Uterus (tissue), 4 donors: ENCODE measurements around the gene KLRC4. TPM values are rescaled to one million over a fixed set of nuclear protein-coding genes. Genes with fewer than 3 reads are reported as not detected.
"Not testable (repeated sequence)": the region's sequence is repeated elsewhere in the genome, so short reads cannot be mapped to it uniquely, and the experiment has no call there.

Experiments used
- DNase-seq, 2 donors: peaks; one replicate each; pipeline ENCODE4 v3.0.0-alpha.2; 2019 to 2020
- H3K27ac ChIP-seq, 2 donors: fragments of 200-600 bp; sonication (generic); 1 replicate in 1 of 2; 2 replicates in 1 of 2; pipeline ENCODE4 v1.5.1; 2016 to 2018
- H3K27me3 ChIP-seq, 2 donors: fragments of 200-600 bp; sonication (generic); one replicate each; pipeline ENCODE4 v1.5.1; 2018 to 2019; ENCODE audit warnings: control low read depth in 1 of 2
- H3K36me3 ChIP-seq, 2 donors: fragments of 200-600 bp; sonication (generic); one replicate each; pipeline ENCODE4 v1.5.1; 2019; ENCODE audit warnings: control low read depth in 1 of 2
- H3K4me1 ChIP-seq, 2 donors: fragments of 200-600 bp; sonication (generic); one replicate each; pipeline ENCODE4 v1.5.1; 2018 to 2019; ENCODE audit warnings: control low read depth in 1 of 2
- H3K4me3 ChIP-seq, 2 donors: fragments of 200-600 bp; sonication (generic); 1 replicate in 1 of 2; 2 replicates in 1 of 2; pipeline ENCODE4 v1.5.1; 2018 to 2019; ENCODE audit warnings: mild to moderate bottlenecking in 1 of 2
- H3K9me3 ChIP-seq, 2 donors: fragments of 200-600 bp; sonication (generic); one replicate each; pipeline ENCODE4 v1.5.1; 2019; ENCODE audit warnings: control low read depth in 1 of 2
- CTCF ChIP-seq, 4 experiments: fragments of 200-600 bp in 2 of 4; fragments of 450-650 bp in 2 of 4; sonication (generic) in 2 of 4; IDR thresholded peaks; one replicate each; pipeline ENCODE4 v1.5.1; 2016 to 2019; ENCODE audit warnings: antibody characterized with exemption in 4 of 4, mild to moderate bottlenecking in 2 of 4, moderate library complexity in 1 of 4
- POLR2A ChIP-seq, 2 donors: fragments of 450-650 bp; IDR thresholded peaks; one replicate each; pipeline ENCODE4 v1.6.1; 2016; ENCODE audit warnings: antibody characterized with exemption in 2 of 2, mild to moderate bottlenecking in 1 of 2, moderate library complexity in 1 of 2
- intact Hi-C: fragments of 100-400 bp; cut with DNase I; formaldehyde crosslinking; loops from one replicate; pipeline ENCODE4 v1.15.1; 2023; ENCODE audit warnings: low total_unique reads
- total RNA-seq, 4 donors: library from RNA; depleted of rRNA in 3 of 4; stranded (reverse); fragments of >200 nt in 3 of 4; gene quantifications; one replicate each; pipeline versions ENCODE4 v1.1.0 to v1.2.4, GENCODE V29; 2014 to 2023
- donor health status: DM: yes; HTN: yes; CAD: no.

Gene KLRC4
- total RNA-seq, 4 donors from 2014 or later = 0.85 to 1.8 TPM; not detected in 2

GRCh38 chr12:10453156-10453555 lies 43.6 kb upstream of the KLRC4 start, which contains the start of gene KLRC1:
KLRC1 (minus strand) TSS chr12:10453377; CDS start chr12:10451156, 2,221 bp downstream.
- no peak for DNase-seq
- Histone ChIP-seq H3K9me3 (no peaks in the 10 kb centered on the region), H3K27ac (no peak within 1 kb of the TSS), H3K27me3 (no peaks in the 10 kb centered on the region), H3K36me3 (no peaks in the 10 kb centered on the region), H3K4me3 (no peak within 1 kb of the TSS), H3K4me1 (no peaks in the 10 kb centered on the region)
- intact Hi-C loops = no loop called here
- no peak for TF ChIP-seq CTCF (IDR thresholded peaks at IDR 0.05)
- no peak for TF ChIP-seq POLR2A (IDR thresholded peaks at IDR 0.05)

- Histone ChIP-seq H3K27me3 (no peaks in the 10 kb centered on the region), H3K4me3 (no peak overlapping the region), H3K27ac (no peak overlapping the region), H3K9me3 (no peaks in the 10 kb centered on the region), H3K36me3 (no peaks in the 10 kb centered on the region), H3K4me1 (no peaks in the 10 kb centered on the region)
- no peak for DNase-seq
- intact Hi-C loops = no loop called here
- TF ChIP-seq CTCF (IDR thresholded peaks at IDR 0.05) (no peak), POLR2A (IDR thresholded peaks at IDR 0.05) (no peak)
Measured at GRCh38 chr12:10448236-10448635, 38.7 kb upstream of the KLRC4 start.

GRCh38 chr12:10446052-10446451 lies 36.5 kb upstream of the KLRC4 start:
- H3K4me3 ChIP-seq, intact Hi-C loops, DNase-seq, H3K27me3 ChIP-seq, H3K27ac ChIP-seq, H3K4me1 ChIP-seq, H3K36me3 ChIP-seq, H3K9me3 ChIP-seq: not testable (repeated sequence)

GRCh38 chr12:10441144-10441543 lies 31.6 kb upstream of the KLRC4 start:
- H3K4me1 ChIP-seq, intact Hi-C loops, H3K4me3 ChIP-seq, DNase-seq, H3K27ac ChIP-seq, H3K27me3 ChIP-seq, H3K9me3 ChIP-seq, H3K36me3 ChIP-seq: not testable (repeated sequence)

- DNase-seq, H3K9me3 ChIP-seq, H3K27ac ChIP-seq, intact Hi-C loops, H3K36me3 ChIP-seq, H3K4me3 ChIP-seq, H3K4me1 ChIP-seq, H3K27me3 ChIP-seq: not testable (repeated sequence)
Measured at GRCh38 chr12:10439608-10440274, 30.2 kb upstream of the KLRC4 start.

- intact Hi-C loops, H3K4me1 ChIP-seq: not testable (repeated sequence)
Measured at GRCh38 chr12:10437601-10438000, 28.0 kb upstream of the KLRC4 start.

GRCh38 chr12:10435816-10436215 lies 26.3 kb upstream of the KLRC4 start, which contains the start of gene KLRC2:
KLRC2 (minus strand) TSS chr12:10436010; CDS start chr12:10435986, 24 bp downstream.
- intact Hi-C loops, DNase-seq, H3K4me1 ChIP-seq, H3K4me3 ChIP-seq, H3K36me3 ChIP-seq, H3K27ac ChIP-seq, H3K27me3 ChIP-seq, H3K9me3 ChIP-seq: not testable (repeated sequence)

More at GRCh38 chr12:10437601-10438000, 28.0 kb upstream of the KLRC4 start:
- not testable (repeated sequence) for H3K9me3 ChIP-seq, DNase-seq, H3K4me3 ChIP-seq, H3K27me3 ChIP-seq, H3K27ac ChIP-seq, H3K36me3 ChIP-seq

- intact Hi-C loops, H3K36me3 ChIP-seq: not testable (repeated sequence)
Measured at GRCh38 chr12:10430623-10431022, 21.1 kb upstream of the KLRC4 start.

GRCh38 chr12:10425938-10426337 lies 16.4 kb upstream of the KLRC4 start:
- H3K36me3 ChIP-seq, H3K9me3 ChIP-seq, intact Hi-C loops, H3K4me3 ChIP-seq, H3K27ac ChIP-seq, DNase-seq, H3K27me3 ChIP-seq, H3K4me1 ChIP-seq: not testable (repeated sequence)

More at GRCh38 chr12:10430623-10431022, 21.1 kb upstream of the KLRC4 start:
- H3K27me3 ChIP-seq, H3K27ac ChIP-seq, H3K4me1 ChIP-seq, DNase-seq, H3K9me3 ChIP-seq, H3K4me3 ChIP-seq: not testable (repeated sequence)

DNA sequence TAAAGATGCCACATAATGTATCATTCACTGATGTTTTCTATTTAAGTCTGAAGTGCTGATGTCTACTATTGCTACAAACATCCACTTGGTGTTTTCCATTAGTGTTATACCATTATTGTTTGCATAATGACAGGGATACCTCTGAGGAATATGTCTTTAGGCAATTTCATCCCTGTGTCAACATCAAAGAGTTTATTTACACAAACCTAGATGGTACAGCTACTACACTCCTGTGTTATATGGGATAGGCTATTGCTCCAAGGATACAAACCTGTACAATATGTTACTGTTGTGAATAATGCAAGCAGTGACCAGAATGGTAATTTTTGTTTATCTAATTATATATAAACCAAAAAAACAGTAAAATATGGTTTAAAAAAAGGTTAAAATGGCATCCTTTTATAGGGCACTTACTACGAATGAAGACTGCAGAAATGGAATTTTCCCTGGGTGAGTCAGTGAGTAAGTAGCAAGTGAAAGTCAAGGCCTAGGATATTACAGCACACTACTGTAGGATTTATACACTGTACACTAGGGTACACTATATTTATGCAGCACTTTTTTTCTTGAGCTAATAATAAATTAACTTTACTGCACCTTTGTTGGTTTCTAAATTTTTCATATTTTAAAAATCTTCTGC lies 14.8 kb upstream of the KLRC4 start:
- H3K4me1 ChIP-seq, H3K4me3 ChIP-seq, H3K9me3 ChIP-seq: not testable (repeated sequence)

GRCh38 chr12:10422159-10422558 lies 12.6 kb upstream of the KLRC4 start:
- H3K9me3 ChIP-seq, H3K27me3 ChIP-seq, H3K36me3 ChIP-seq, H3K4me1 ChIP-seq, H3K4me3 ChIP-seq, H3K27ac ChIP-seq, intact Hi-C loops, DNase-seq: not testable (repeated sequence)

More for the DNA sequence above, 14.8 kb upstream of the KLRC4 start:
- H3K27ac ChIP-seq, H3K27me3 ChIP-seq, H3K36me3 ChIP-seq, intact Hi-C loops, DNase-seq: not testable (repeated sequence)
